ENCODE measurements around the gene IFNAR1. TPM values are rescaled to one million over a fixed set of nuclear protein-coding genes. Genes with fewer than 3 reads are reported as not detected.

Gene IFNAR1
- total RNA-seq, 1 experiment from 2014 or later = 14.2 TPM

DNA sequence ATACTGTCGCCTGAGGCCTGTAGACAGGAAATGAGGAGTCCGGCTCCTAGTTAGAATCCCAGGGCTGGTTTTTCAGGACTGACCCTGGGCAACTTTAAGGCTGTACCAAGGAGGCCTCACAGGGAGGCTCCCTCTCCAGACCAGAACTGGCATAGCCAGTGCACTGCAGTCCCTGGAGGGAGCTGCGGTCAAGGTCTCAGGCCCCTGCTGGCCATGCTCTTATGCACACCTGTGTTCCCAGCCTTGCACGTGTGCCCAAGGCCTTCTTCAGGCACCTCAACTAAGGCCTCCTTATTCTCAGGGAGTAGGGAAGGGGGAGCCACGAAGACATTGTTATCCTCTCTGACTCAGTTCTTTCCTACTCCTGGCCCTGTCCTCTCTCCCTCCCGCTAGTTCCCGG lies 22.0 kb upstream of the IFNAR1 start:
- DNase-seq = peak; percentile 66
- Histone ChIP-seq H2BK120ac (ENCODE audit: low read depth, low read length, poor library complexity, severe bottlenecking) (no peak overlapping the region), H3K79me2 (ENCODE audit: insufficient read depth, low read length) (no peaks in the 10 kb centered on the region), H3K27ac (ENCODE audit: insufficient read length, low read depth, low read length) (no peak overlapping the region), H3T11ph (ENCODE audit: low read length) (no peak overlapping the region), H3K14ac (ENCODE audit: insufficient read depth, low read length) (no peak overlapping the region), H4K5ac (ENCODE audit: insufficient read length, low read depth, low read length) (no peak overlapping the region), H3K9ac (ENCODE audit: extremely low read depth, insufficient read length, low read length) (no peak overlapping the region), H3K9me3 (ENCODE audit: control insufficient read depth, low read depth, low read length) (no peaks in the 10 kb centered on the region), H2AK5ac (ENCODE audit: insufficient read length, low read length) (no peak overlapping the region), H3K79me1 (ENCODE audit: insufficient read depth, low read depth, low read length, poor library complexity, severe bottlenecking) (no peaks in the 10 kb centered on the region), H3K23ac (ENCODE audit: insufficient read length, low read depth, low read length) (no peak overlapping the region), H4K20me1 (ENCODE audit: control insufficient read depth, insufficient read depth, insufficient read length) (no peaks in the 10 kb centered on the region), H3K23me2 (ENCODE audit: insufficient read length, low read depth, low read length, poor library complexity, severe bottlenecking) (no peaks in the 10 kb centered on the region), H2BK12ac (ENCODE audit: insufficient read length, low read depth, low read length) (no peak overlapping the region), H3K18ac (ENCODE audit: insufficient read length, low read depth, low read length) (no peak overlapping the region), H2BK20ac (ENCODE audit: low read depth, low read length, poor library complexity, severe bottlenecking) (no peak overlapping the region), H2BK15ac (ENCODE audit: low read depth, low read length) (no peak overlapping the region), H3K56ac (ENCODE audit: insufficient read length, low read depth, low read length) (no peak overlapping the region), H4K91ac (ENCODE audit: insufficient read length, low read depth, low read length) (no peak overlapping the region), H3K4me1 (ENCODE audit: insufficient read depth, low read length) (no peaks in the 10 kb centered on the region), H3K4ac (ENCODE audit: low read depth, low read length) (no peak overlapping the region), H4K8ac (replicated peaks; ENCODE audit: insufficient read length, low read depth, low read length) (no peak overlapping the region), H2AFZ (ENCODE audit: low read length) (no peak overlapping the region), H3K4me2 (ENCODE audit: insufficient read depth, insufficient read length, low read length) (no peak overlapping the region), H3K27me3 (ENCODE audit: insufficient read depth, low read length) (no peaks in the 10 kb centered on the region), H2BK5ac (ENCODE audit: insufficient read length, low read length) (no peak overlapping the region)
- Mint-ChIP-seq H3K4me3 (no peak overlapping the region), H3K36me3 (ENCODE audit: insufficient read depth in 1 of 3, low read depth in 3 of 3) (no peaks in the 10 kb centered on the region), H3K27me3 (ENCODE audit: low read depth) (no peaks in the 10 kb centered on the region), H3K9me3 (no peaks in the 10 kb centered on the region), H3K27ac (no peak overlapping the region), H3K4me1 (peaks cover 11 to 13% of the 10 kb centered on the region in 2 experiments)
- WGBS (ENCODE audit: extremely low coverage, insufficient read length, low lambda C conversion rate) = no CpG with 5 or more reads among the region's 7 CpGs
- TF ChIP-seq, protein P1, sequence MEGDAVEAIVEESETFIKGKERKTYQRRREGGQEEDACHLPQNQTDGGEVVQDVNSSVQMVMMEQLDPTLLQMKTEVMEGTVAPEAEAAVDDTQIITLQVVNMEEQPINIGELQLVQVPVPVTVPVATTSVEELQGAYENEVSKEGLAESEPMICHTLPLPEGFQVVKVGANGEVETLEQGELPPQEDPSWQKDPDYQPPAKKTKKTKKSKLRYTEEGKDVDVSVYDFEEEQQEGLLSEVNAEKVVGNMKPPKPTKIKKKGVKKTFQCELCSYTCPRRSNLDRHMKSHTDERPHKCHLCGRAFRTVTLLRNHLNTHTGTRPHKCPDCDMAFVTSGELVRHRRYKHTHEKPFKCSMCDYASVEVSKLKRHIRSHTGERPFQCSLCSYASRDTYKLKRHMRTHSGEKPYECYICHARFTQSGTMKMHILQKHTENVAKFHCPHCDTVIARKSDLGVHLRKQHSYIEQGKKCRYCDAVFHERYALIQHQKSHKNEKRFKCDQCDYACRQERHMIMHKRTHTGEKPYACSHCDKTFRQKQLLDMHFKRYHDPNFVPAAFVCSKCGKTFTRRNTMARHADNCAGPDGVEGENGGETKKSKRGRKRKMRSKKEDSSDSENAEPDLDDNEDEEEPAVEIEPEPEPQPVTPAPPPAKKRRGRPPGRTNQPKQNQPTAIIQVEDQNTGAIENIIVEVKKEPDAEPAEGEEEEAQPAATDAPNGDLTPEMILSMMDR (conservative IDR thresholded peaks at IDR 0.05) = peak; percentile 58
